Right lung (tissue), 10 donors: ENCODE data around the gene CERK. TPM values are rescaled to one million over a fixed set of nuclear protein-coding genes. Genes with fewer than 3 reads are reported as not detected.
"Not testable (repeated sequence)": the region's sequence is repeated elsewhere in the genome, so short reads cannot be mapped to it uniquely, and the experiment has no call there.

Experiments used
- DNase-seq, 2 donors: peaks; one replicate each; pipeline ENCODE4 v3.0.0-alpha.2; 2013
- long read RNA-seq, 8 donors: transcript quantifications; one replicate each; lab custom pipeline, GENCODE V29; 2026
- polyA plus RNA-seq, 5 donors: library from polyadenylated mRNA; unstranded; fragments of 120-200 nt; gene quantifications; one replicate each; pipeline versions ENCODE4 v1.2.1 to v1.2.3, GENCODE V29; 2013; ENCODE audit warnings: inconsistent platforms in 1 of 5, low replicate concordance in 1 of 5; ENCODE audit not compliant: insufficient read length in 5 of 5, insufficient read depth in 1 of 5

CERK gene
- 10 to 100 TPM; 37.3 to 41.6 (median 40.1) TPM for polyA plus RNA-seq
- long read RNA-seq, donor 1, full-length matches to known transcripts, result 13 of 13 reads
- long read RNA-seq, donor 1, partial matches to known transcripts, result 0 of 13 reads
- long read RNA-seq, donor 1, other reads (novel, unspliced or antisense), result 0 of 13 reads
- long read RNA-seq, donor 2, full-length matches to known transcripts, result 11 of 11 reads
- long read RNA-seq, donor 2, partial matches to known transcripts, result 0 of 11 reads
- long read RNA-seq, donor 2, other reads (novel, unspliced or antisense), result 0 of 11 reads
- long read RNA-seq, donor 3, full-length matches to known transcripts, result 2 of 2 reads
- long read RNA-seq, donor 3, partial matches to known transcripts, result 0 of 2 reads
- long read RNA-seq, donor 3, other reads (novel, unspliced or antisense), result 0 of 2 reads
- long read RNA-seq, donor 4, full-length matches to known transcripts, result 3 of 3 reads
- long read RNA-seq, donor 4, partial matches to known transcripts, result 0 of 3 reads
- long read RNA-seq, donor 4, other reads (novel, unspliced or antisense), result 0 of 3 reads
- long read RNA-seq, donor 5, full-length matches to known transcripts, result 8 of 8 reads
- long read RNA-seq, donor 5, partial matches to known transcripts, result 0 of 8 reads
- long read RNA-seq, donor 5, other reads (novel, unspliced or antisense), result 0 of 8 reads
- long read RNA-seq, donor 6, full-length matches to known transcripts, result 11 of 11 reads
- long read RNA-seq, donor 6, partial matches to known transcripts, result 0 of 11 reads
- long read RNA-seq, donor 6, other reads (novel, unspliced or antisense), result 0 of 11 reads
- long read RNA-seq, donor 7, full-length matches to known transcripts, result 9 of 9 reads
- long read RNA-seq, donor 7, partial matches to known transcripts, result 0 of 9 reads
- long read RNA-seq, donor 7, other reads (novel, unspliced or antisense), result 0 of 9 reads
- long read RNA-seq, donor 8, full-length matches to known transcripts, result 10 of 10 reads
- long read RNA-seq, donor 8, partial matches to known transcripts, result 0 of 10 reads
- long read RNA-seq, donor 8, other reads (novel, unspliced or antisense), result 0 of 10 reads

DNA sequence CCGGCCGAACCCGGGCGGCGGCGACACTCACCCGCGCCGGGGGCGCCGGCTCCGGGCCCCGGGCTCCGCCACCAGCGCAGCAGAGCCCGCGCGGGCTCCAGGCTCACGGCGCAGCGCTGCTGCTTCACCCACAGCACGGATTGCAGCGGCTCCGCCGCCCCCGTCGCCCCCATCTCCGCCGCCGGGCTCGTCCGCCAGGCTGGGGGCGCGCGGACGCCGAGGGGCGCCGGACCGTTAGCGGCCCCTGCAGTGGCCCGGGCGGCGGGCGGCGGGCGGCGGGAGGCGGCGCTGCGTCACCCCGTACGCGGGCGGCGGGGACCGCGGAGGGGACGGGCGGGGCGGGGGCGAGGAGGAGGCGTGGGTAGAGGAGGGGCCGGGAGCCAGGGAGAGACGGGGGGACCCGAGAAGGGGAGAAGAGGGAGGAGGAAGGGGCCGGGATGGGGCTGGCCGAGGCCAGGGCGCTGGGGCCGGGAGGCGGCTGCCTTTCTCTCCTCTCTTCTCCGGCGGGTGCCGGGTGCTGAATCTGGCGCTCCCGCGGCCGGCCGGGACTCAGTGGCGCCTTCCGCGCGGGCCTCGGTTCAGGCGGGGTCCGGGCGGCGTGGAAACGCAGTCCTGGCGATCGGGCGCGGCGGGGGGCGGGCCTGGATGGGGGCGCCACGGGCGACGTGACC, at the start of gene CERK:
Gene CERK (minus strand): TSS at position 277 of the 671 bp plus-strand sequence. CDS start 104 bp downstream, at position 173.
- DNase-seq, result peak; percentile 63 to 85

DNA sequence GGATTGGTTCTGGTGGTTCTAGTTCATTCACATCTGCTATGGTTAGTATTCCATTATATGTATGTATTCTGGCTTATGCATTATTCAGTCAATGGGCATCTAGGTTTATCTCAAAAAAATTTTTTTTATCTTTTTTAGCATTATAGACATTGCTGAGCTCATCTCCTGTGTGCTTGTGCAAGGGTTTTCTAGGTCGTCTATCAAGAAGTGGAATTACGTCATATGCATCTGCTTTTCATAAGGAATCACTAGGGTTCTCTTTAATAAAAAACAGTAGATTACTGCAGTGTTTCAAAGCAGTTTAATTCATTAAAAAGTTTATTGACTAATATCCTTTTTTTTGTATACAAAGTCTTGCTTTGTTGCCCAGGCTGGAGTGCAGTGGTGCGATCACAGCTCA, 45.7 kb upstream of the CERK start:
- no peak for DNase-seq

DNA sequence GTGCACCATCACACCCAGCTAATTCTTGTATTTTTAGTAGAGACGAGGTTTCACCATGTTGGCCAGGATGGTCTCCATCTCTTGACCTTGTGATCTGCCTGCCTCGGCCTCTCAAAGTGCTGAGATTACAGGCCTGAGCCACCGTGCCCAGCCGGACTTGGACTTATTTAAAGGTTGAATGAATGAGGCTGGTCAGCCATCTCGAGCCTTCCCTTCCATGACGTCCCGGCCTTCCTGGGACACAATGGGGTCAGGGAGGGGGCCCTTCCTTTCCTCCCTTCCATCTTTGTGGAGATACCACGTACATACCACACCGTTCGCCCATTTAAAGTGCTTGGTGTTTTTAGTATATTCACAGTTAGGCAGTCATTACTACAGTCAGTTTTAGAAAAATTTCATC, 44.1 kb upstream of the CERK start:
- not testable (repeated sequence) for DNase-seq

- no peak for DNase-seq
Measured at GRCh38 chr22:46781291-46781690, 43.2 kb upstream of the CERK start.

DNA sequence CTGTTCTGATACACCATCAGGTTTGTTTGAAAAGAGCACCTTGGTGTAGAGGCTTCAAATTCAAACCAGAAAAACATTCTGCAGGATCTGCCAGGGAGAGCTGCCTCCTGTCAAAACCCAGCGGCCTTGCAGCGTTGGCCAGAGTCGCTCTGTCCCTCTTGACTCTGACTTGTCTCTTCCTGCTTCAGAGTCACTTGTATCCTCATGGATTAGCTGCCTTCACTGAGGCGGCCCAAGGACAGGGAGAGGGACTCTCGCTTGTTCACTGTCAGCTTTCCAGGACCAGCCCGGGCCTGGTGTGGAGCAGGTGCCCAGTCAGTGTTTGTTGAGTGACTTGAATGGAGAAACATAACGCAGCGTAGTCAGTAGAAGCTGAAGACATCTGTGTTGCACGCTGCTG, 42.4 kb upstream of the CERK start:
- DNase-seq, result no peak

DNA sequence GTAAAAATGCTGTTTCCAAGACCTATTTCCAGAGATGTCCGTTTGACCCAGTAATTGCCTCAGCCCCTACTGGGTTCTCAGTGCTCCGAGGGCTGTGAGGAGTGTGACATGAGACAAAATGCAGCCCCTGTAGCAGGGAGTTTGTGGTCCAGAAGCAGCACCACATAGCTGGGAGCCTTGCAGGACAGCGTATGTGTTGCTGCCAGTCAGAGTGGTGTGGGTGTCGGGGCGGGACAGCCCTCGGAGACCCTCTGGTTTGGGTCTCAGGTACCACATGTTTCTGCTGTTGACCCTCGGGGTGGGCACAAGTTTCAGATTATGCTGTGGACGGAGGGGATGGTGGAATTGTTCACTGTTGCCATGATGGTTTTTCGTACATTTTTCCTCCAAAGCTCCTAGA, 41.6 kb upstream of the CERK start:
- DNase-seq, result no peak

- no peak for DNase-seq
Measured at GRCh38 chr22:46779023-46779422, 41.0 kb upstream of the CERK start.

DNA sequence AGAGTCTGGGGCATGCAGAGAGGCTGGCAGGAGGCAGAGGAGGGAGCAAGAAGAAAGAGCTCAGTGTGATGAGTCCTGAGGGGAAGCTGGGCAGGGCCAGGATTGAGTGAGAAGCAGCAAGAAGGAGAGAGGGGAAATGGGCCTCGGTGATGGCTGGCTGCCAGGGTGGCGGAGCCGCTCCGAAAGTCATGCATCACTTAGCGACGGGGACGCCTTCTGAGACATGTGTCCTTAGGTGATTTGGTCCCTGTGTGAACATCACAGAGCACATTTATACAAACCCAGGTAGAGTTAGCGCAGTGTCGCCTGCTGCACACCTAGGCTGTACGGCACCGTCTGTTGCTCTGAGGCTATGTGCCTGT, 39.5 kb upstream of the CERK start:
- no peak for DNase-seq

GRCh38 chr22:46776876-46777608, 39.0 kb upstream of the CERK start:
- no peak for DNase-seq

DNA sequence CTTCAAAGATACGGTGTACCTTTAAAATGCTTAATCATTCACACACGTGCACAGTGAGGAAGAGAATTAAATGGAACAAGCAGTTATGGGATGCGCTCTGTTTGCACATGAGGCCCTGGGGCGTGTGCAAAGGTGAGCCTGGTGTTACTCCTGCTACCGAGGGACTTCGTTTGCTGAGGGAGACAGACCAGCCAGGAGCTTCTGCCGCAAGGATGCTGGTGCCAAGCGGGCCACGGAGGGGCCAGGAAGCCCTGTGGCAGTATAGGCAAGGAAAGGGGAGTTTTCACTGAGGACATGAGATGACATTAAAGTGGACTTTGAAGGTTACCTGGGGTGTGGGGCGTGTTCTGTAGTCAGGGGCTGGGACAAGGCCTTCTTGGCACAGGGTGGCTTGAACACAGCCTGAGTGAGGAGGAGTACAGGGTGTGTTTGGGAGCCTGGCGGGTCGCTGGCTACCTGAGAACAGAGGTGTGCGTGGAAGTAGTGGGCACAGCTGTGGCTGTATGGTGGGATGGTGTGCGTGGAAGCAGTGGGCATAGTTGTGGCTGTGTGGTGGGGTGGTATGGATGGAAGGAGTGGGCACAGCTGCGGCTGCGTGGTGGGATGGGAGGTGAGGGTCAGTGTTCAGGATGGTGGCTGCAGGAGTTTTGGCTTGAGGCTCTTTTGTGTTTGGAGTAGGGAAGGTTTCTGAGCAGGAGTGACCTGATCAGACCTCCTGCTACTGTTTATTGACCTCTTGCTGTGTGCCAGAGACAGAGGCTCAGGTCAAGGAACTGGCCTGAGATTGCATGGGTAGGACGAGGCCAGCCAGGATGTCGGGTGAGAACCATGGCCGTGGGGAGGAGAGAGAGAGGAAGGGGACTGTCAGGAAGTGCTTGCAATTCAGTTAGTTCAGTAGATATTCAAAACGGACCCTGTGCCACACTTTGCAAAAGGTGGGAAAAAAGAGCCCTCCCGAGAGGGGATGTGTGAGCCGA, 38.1 kb upstream of the CERK start:
- no peak for DNase-seq

DNA sequence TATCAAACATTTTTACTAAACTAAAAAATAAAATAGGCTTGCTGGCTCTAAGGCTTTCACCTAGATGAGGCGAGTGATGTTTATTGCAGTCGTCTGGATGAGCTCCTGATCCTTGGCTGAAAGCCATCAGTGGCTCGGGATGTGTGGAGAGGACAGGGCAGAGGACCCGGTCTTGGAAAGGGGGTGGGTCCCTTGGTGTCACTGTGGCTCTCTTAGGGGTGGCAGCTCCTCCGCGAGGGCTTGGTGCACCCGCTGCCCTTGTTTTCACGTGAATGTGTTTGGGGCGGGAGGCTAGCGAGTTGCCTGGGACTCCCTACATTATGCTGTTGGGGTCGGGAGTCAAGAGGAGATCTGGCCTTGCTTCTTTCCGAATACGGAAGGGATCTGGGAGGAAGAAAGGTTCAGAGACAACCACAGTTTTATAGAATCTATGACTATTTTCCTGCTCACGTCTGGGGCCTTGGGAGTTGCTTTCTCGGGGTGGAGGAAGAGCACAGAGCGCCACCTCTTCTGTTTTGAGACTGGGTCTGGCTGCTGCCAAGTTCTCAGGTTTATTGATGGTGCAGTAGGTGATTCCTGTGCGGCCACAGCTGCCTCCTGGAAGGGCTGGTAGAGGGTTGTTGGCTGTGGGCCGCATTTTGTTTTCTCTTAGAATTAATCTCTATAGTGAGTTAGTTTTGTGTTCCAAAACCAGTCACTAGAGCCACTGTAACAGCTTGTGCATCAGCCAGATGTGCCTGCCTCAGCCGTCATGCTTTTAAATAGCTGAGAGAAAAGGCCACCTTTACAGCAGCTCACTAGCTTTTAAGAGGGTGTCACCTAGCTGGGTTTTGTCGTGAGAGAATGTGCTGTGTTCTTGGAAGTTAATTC, 37.2 kb upstream of the CERK start:
- no peak for DNase-seq

DNA sequence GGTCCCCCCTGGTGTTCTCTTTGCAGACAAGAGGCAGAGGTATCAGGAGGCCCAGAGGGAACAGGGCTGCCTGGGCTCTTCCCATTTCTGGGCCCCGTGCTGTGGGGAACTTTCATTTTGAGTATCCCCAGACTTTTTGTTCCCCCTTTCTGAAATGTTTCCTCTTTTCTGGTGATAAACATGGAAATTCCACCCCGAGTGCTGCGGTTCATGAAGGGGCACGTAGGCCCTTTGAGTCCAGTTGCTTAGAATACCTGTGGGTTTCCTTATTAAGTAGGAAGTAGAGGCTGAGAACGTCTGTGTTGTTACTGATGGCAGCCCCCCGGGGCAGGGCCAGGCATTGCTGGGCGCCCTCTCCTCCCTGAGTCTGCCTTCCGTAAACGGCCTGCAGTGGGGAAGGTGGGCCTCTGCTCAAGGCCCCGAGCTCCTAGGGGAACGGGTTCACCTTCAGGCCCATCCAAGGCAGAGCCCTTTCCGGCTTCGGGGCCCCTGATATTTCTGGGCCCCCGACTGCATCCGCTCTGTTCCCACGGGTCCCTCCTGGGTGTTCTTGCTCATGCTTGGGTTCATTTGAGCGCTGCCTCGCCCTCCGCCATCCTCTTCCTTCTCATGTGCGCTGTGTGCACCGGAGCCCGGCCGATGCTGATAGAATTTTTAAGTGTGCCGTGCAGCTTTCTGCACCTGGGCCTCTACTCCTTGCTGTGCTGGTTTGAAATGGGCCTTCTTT, 36.4 kb upstream of the CERK start:
- no peak for DNase-seq

DNA sequence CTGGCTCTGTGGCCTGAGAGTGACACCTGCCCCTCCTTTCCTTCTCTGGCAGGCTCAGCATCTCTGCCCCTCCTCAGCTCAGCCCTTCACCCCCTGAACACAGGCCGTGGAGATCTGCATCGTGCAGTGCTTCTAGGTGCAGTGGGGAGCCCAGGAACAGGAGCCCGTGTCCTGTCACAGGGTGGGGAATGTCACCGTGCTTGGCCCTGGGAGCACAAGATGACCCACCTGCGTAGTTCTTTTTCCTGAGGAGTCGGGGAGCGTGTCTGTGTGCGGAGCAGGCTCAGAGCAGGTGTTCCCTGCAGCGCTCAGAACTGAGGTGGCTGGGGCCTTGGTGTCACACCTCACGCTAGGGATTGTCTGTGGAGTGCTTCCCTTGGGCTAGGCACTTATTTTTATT, 35.0 kb upstream of the CERK start:
- DNase-seq, result no peak

DNA sequence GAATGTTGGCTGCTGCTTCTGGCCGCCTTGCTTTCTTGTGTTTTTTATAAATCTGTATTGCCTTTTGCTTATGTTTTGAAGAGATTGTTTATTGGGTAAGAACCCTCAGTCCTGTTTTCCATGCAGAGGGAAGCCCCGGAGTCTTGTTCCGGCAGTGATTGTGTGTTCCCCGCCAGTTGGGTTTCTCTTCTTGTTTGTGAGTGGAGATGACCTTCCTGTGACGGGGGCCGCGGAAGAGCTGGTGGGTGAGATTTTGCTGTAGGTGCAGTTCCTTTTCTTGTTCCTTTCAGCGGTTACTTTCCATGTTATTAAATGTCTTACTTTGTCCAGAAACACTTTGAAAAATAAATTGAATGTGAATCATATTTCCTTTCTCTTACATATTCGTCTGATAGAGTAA, 32.7 kb upstream of the CERK start:
- DNase-seq, result no peak

GRCh38 chr22:46770151-46770641, 32.1 kb upstream of the CERK start:
- no peak for DNase-seq

- DNase-seq, result no peak
Measured at GRCh38 chr22:46769706-46770105, 31.7 kb upstream of the CERK start.

GRCh38 chr22:46769191-46769675, 31.2 kb upstream of the CERK start:
- no peak for DNase-seq
